ENCODE measurements around the gene REM1.
"Not testable (repeated sequence)": the region's sequence is repeated elsewhere in the genome, so short reads cannot be mapped to it uniquely, and the experiment has no call there.

Gene REM1

GRCh38 chr20:31500527-31500926 is 25.4 kb downstream of the REM1 start:
- TF ChIP-seq, protein P1, sequence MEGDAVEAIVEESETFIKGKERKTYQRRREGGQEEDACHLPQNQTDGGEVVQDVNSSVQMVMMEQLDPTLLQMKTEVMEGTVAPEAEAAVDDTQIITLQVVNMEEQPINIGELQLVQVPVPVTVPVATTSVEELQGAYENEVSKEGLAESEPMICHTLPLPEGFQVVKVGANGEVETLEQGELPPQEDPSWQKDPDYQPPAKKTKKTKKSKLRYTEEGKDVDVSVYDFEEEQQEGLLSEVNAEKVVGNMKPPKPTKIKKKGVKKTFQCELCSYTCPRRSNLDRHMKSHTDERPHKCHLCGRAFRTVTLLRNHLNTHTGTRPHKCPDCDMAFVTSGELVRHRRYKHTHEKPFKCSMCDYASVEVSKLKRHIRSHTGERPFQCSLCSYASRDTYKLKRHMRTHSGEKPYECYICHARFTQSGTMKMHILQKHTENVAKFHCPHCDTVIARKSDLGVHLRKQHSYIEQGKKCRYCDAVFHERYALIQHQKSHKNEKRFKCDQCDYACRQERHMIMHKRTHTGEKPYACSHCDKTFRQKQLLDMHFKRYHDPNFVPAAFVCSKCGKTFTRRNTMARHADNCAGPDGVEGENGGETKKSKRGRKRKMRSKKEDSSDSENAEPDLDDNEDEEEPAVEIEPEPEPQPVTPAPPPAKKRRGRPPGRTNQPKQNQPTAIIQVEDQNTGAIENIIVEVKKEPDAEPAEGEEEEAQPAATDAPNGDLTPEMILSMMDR (conservative IDR thresholded peaks at IDR 0.05; ENCODE audit: low read depth), result no peak
- DNase-seq (ENCODE audit: low spot score), result no peak
- ChIA-PET POLR2A (ENCODE audit: low non-redundant PET) (no interaction called here), CTCF (interaction anchor here (1.1 kb wide), 1 partner anchor 24 kb away, joined by 3 read pairs; no protein-coding TSS in a partner anchor)
- no peak overlapping the region for H3K27ac ChIP-seq

GRCh38 chr20:31502884-31503673 is 28.0 kb downstream of the REM1 start:
- peak; percentile 88 for DNase-seq (ENCODE audit: low spot score)
- ChIA-PET CTCF (interaction anchor here (0.5 to 2.7 kb wide), 49 partner anchors 8 to 1970 kb away, joined by 3 to 44 read pairs (median 4); partner anchors contain the start of genes DEFB124, HM13, ID1 and REM1), POLR2A (ENCODE audit: low non-redundant PET) (interaction anchor here (0.7 kb wide), 1 partner anchor 43 kb away, joined by 5 read pairs; no protein-coding TSS in a partner anchor)
- TF ChIP-seq, protein P1 (conservative IDR thresholded peaks at IDR 0.05; ENCODE audit: low read depth), result peak; percentile 99
- not testable (repeated sequence) for H3K27ac ChIP-seq

- CTCF ChIA-PET, result interaction anchor here (1.1 to 3.7 kb wide), 2 partner anchors 19 to 107 kb away, joined by 6 to 19 read pairs; no protein-coding TSS in a partner anchor
- H3K27ac ChIP-seq, result no peak overlapping the region
- DNase-seq (ENCODE audit: low spot score), result no peak
- TF ChIP-seq, protein P1 (conservative IDR thresholded peaks at IDR 0.05; ENCODE audit: low read depth), result no peak
- POLR2A ChIA-PET (ENCODE audit: low non-redundant PET), result interaction anchor here (0.6 kb wide), 1 partner anchor 19 kb away, joined by 3 read pairs; no protein-coding TSS in a partner anchor
Measured at GRCh38 chr20:31505903-31506302, 30.8 kb downstream of the REM1 start.

GRCh38 chr20:31508517-31509244 is 33.6 kb downstream of the REM1 start:
- POLR2A ChIA-PET (ENCODE audit: low non-redundant PET), result no interaction called here
- no peak overlapping the region for H3K27ac ChIP-seq
- DNase-seq (ENCODE audit: low spot score), result no peak
- CTCF ChIA-PET, result interaction anchor here (0.6 to 3.7 kb wide), 4 partner anchors 48 to 128 kb away, joined by 3 to 19 read pairs (median 4); no protein-coding TSS in a partner anchor
- TF ChIP-seq, protein P1 (conservative IDR thresholded peaks at IDR 0.05; ENCODE audit: low read depth), result no peak

- ChIA-PET POLR2A (ENCODE audit: low non-redundant PET) (no interaction called here), CTCF (interaction anchor here (0.6 to 3.0 kb wide), 10 partner anchors 8 to 326 kb away, joined by 3 to 23 read pairs (median 3); a partner anchor contains a TSS)
- H3K27ac ChIP-seq, result peak within 1 kb of the TSS; percentile 75
- TF ChIP-seq, protein P1 (conservative IDR thresholded peaks at IDR 0.05; ENCODE audit: low read depth), result peak; percentile 100
- peak; percentile 99 for DNase-seq (ENCODE audit: low spot score)
Measured at GRCh38 chr20:31514154-31515071, 39.3 kb downstream of the REM1 start, which contains the start of gene HM13. TSS of gene HM13 (plus strand) at chr20:31514442. CDS start at chr20:31514552, 110 bp downstream.
